GM12878 (cell line): Measurements from ENCODE around the gene CASQ1. TPM values are rescaled to one million over a fixed set of nuclear protein-coding genes. Genes with fewer than 3 reads are reported as not detected.

ENCODE experiments used
- ATAC-seq: fragments of 200-7000 bp; cut with Tn5 transposase; 3 replicates; pipeline ENCODE4 v1.9.1; 2020; ENCODE audit warnings: mild to moderate bottlenecking, moderate library complexity
- BruUV-seq: library from RNA; stranded (reverse); fragments of 400-500 nt; replicated peaks from 2 replicates; lab custom pipeline; 2021; lab: Mats Ljungman, UMichigan
- CTCF ChIA-PET: fragments of 300-600 bp; sonication (Branson Sonifier 250); formaldehyde crosslinking; extraction: SDS; loops from one replicate; lab custom pipeline; 2021; ENCODE audit warnings: inconsistent platforms; lab: Yijun Ruan, JAX
- POLR2A ChIA-PET: fragments of 350-600 bp; formaldehyde crosslinking; extraction: SDS; loops from one replicate; lab custom pipeline; 2021; ENCODE audit warnings: inconsistent platforms; lab: Charles Lee
- RAD21 ChIA-PET: fragments of 300-600 bp; sonication (Branson Sonifier 250); formaldehyde crosslinking; loops from one replicate; lab custom pipeline; 2023; ENCODE audit warnings: antibody characterized with exemption; ENCODE audit not compliant: unreplicated experiment; lab: Charles Lee
- SMC1A ChIA-PET: fragments of 300-600 bp; sonication (Branson Sonifier 250); formaldehyde crosslinking; loops from one replicate; lab custom pipeline; 2023; ENCODE audit not compliant: unreplicated experiment, uncharacterized antibody; lab: Charles Lee
- DNase-seq: peaks from one replicate; pipeline ENCODE4 v3.0.0-alpha.2; 2011; ENCODE audit warnings: low read depth, low spot score
- FAIRE-seq: peaks from 3 replicates; lab custom pipeline; 2011; peaks lifted over from hg19 to GRCh38; lab: Jason Lieb, UNC
- H2AFZ ChIP-seq: 2 replicates; pipeline ENCODE4 v1.6.0; 2011; ENCODE audit warnings: low read depth, low read length, control low read depth; ENCODE audit not compliant: control insufficient read depth
- H3K27ac ChIP-seq: 2 replicates; pipeline ENCODE4 v1.5.1; 2011; ENCODE audit warnings: control low read depth; ENCODE audit not compliant: control insufficient read depth, insufficient read depth
- H3K27me3 ChIP-seq, 2 experiments: replicated peaks in 1 of 2; 2 replicates each; pipeline versions ENCODE4 v1.6.0 to v1.6.1; 2011; ENCODE audit warnings: low read length in 1 of 2; ENCODE audit not compliant: control insufficient read depth in 2 of 2, insufficient read depth in 2 of 2
- H3K36me3 ChIP-seq, 2 experiments: 2 replicates each; pipeline ENCODE4 v1.5.1; 2011; ENCODE audit warnings: low read length in 1 of 2; ENCODE audit not compliant: control insufficient read depth in 2 of 2, insufficient read depth in 2 of 2
- H3K4me1 ChIP-seq: 2 replicates; pipeline ENCODE4 v1.6.1; 2011; ENCODE audit warnings: mild to moderate bottlenecking, low read length, moderate library complexity, mixed read lengths; ENCODE audit not compliant: control insufficient read depth, insufficient read depth
- H3K4me2 ChIP-seq: 2 replicates; pipeline ENCODE4 v1.6.0; 2011; ENCODE audit warnings: control low read depth; ENCODE audit not compliant: control insufficient read depth, insufficient read depth
- H3K4me3 ChIP-seq: fragments of 200-600 bp; sonication (generic); 2 replicates; pipeline ENCODE4 v1.5.1; 2016
- H3K79me2 ChIP-seq: 2 replicates; pipeline ENCODE4 v1.6.0; 2011; ENCODE audit warnings: low read length; ENCODE audit not compliant: control insufficient read depth, insufficient read depth
- H3K9ac ChIP-seq: 2 replicates; pipeline ENCODE4 v1.8.0; 2011; ENCODE audit warnings: low read length, control low read depth, mixed read lengths; ENCODE audit not compliant: control insufficient read depth, insufficient read depth
- H3K9me3 ChIP-seq: replicated peaks from 3 replicates; pipeline ENCODE4 v1.5.1; 2011; ENCODE audit warnings: mild to moderate bottlenecking, low read length; ENCODE audit not compliant: control insufficient read depth, insufficient read depth
- H4K20me1 ChIP-seq: 2 replicates; pipeline ENCODE4 v1.6.0; 2011; ENCODE audit not compliant: control insufficient read depth, insufficient read depth
- BHLHE40 ChIP-seq, 2 experiments: fragments of 450-650 bp in 1 of 2; IDR thresholded peaks; 2 replicates each; pipeline ENCODE4 v1.6.1; 2011 to 2017; ENCODE audit warnings: low read depth in 2 of 2, borderline replicate concordance in 1 of 2, improper control_type of control experiment in 1 of 2, low read length in 1 of 2, mild to moderate bottlenecking in 1 of 2
- CBFB ChIP-seq: IDR thresholded peaks from 2 replicates; pipeline ENCODE4 v1.6.1; 2016; ENCODE audit warnings: antibody characterized with exemption, low read depth
- DPF2 ChIP-seq: fragments of 450-650 bp; IDR thresholded peaks from 2 replicates; pipeline ENCODE4 v1.6.1; 2017; ENCODE audit warnings: mild to moderate bottlenecking
- FOXM1 ChIP-seq: IDR thresholded peaks from 2 replicates; pipeline ENCODE4 v1.6.1; 2012; ENCODE audit warnings: low read depth, mild to moderate bottlenecking, inconsistent platforms, low read length, moderate library complexity
- IKZF2 ChIP-seq, 2 experiments: fragments of 450-650 bp; IDR thresholded peaks; 2 replicates each; pipeline ENCODE4 v1.6.1; 2017; ENCODE audit warnings: mild to moderate bottlenecking in 2 of 2, moderate library complexity in 2 of 2
- IRF4 ChIP-seq: IDR thresholded peaks from 2 replicates; pipeline ENCODE4 v1.6.1; 2011; ENCODE audit warnings: low read depth, low read length
- LARP7 ChIP-seq: fragments of 450-650 bp; IDR thresholded peaks from 2 replicates; pipeline ENCODE4 v1.6.1; 2017; ENCODE audit warnings: mild to moderate bottlenecking
- NR2F1 ChIP-seq: fragments of 450-650 bp; conservative IDR thresholded peaks from 2 replicates; pipeline ENCODE4 v1.6.1; 2017; ENCODE audit warnings: mild to moderate bottlenecking
- PML ChIP-seq: IDR thresholded peaks from 2 replicates; pipeline ENCODE4 v1.6.1; 2012; ENCODE audit warnings: low read length, inconsistent platforms
- SMARCA5 ChIP-seq: fragments of 450-650 bp; IDR thresholded peaks from 2 replicates; pipeline ENCODE4 v1.6.1; 2017; ENCODE audit warnings: mild to moderate bottlenecking
- SP1 ChIP-seq: IDR thresholded peaks from one replicate; pipeline ENCODE4 v1.6.1; 2011; ENCODE audit warnings: low read depth, low read length
- TARDBP ChIP-seq: IDR thresholded peaks from 2 replicates; pipeline ENCODE4 v1.6.1; 2016; ENCODE audit warnings: borderline replicate concordance
- TBL1XR1 ChIP-seq: IDR thresholded peaks from 2 replicates; pipeline ENCODE4 v1.6.1; 2012; ENCODE audit warnings: low read depth, low read length, improper control_type of control experiment
- TCF12 ChIP-seq: IDR thresholded peaks from 2 replicates; pipeline ENCODE4 v1.6.1; 2011; ENCODE audit warnings: low read depth, mild to moderate bottlenecking, low read length
- WRNIP1 ChIP-seq: IDR thresholded peaks from 2 replicates; pipeline ENCODE4 v1.6.1; 2011; ENCODE audit warnings: low read depth, low read length, improper control_type of control experiment, borderline replicate concordance
- ZNF24 ChIP-seq: fragments of 450-650 bp; IDR thresholded peaks from 2 replicates; pipeline ENCODE4 v1.6.1; 2017; ENCODE audit warnings: antibody characterized with exemption, mild to moderate bottlenecking
- ZZZ3 ChIP-seq: IDR thresholded peaks from 2 replicates; pipeline ENCODE4 v1.6.1; 2011; ENCODE audit warnings: low read depth; ENCODE audit not compliant: control insufficient read depth, insufficient read length
- WGBS: methylation state at CpG from one replicate; pipeline ENCODE4 v1.1.6; 2016; ENCODE audit warnings: low lambda C conversion rate; ENCODE audit not compliant: insufficient replicate concordance, insufficient coverage; ENCODE audit errors: missing lambda C conversion rate; 5-methylcytosine and 5-hydroxymethylcytosine counted together
- in situ Hi-C: fragments of 300-500 bp; cut with MboI; formaldehyde crosslinking; loops from 9 replicates; pipeline ENCODE4 v1.14.3; 2018; ENCODE audit warnings: mixed read lengths
- intact Hi-C: fragments of 100-400 bp; cut with micrococcal nuclease; formaldehyde crosslinking; loops from one replicate; pipeline ENCODE4 v1.14.2; 2022; ENCODE audit not compliant: unreplicated experiment
- polyA plus RNA-seq, 11 experiments: library from polyadenylated mRNA; depleted of rRNA in 4 of 11; unstranded in 6 of 11; stranded (reverse) in 5 of 11; fragments of >200 nt; fragmentation: Nextera tagmentation in 4 of 11; fragmentation: Illumina TruSeq in 1 of 11; extraction: Ambion mirVana in 4 of 11; extraction: Trizol in 1 of 11; gene quantifications; 1 replicate in 1 of 11; 2 replicates in 10 of 11; pipeline versions ENCODE4 v1.2.1 to v1.2.3, GENCODE V29; 2011 to 2016; ENCODE audit warnings: inconsistent platforms in 2 of 11, missing spikeins in 2 of 11, low read depth in 1 of 11
- total RNA-seq, 4 experiments: library from RNA; depleted of rRNA in 3 of 4; stranded (reverse); fragments of >200 nt in 3 of 4; fragmentation: Illumina TruSeq in 1 of 4; extraction: Trizol in 1 of 4; gene quantifications; 2 replicates each; pipeline versions ENCODE4 v1.2.1 to v1.2.3, GENCODE V29; 2013 to 2021
- TF ChIP-seq, protein P1 (sequence below), 3 experiments: IDR thresholded peaks in 2 of 3; conservative IDR thresholded peaks in 1 of 3; 2 replicates each; pipeline ENCODE4 v1.5.1; 2011; ENCODE audit warnings: low read depth in 3 of 3, low read length in 3 of 3, mild to moderate bottlenecking in 3 of 3, control low read depth in 2 of 3, moderate library complexity in 2 of 3, inconsistent platforms in 1 of 3, mixed read lengths in 1 of 3; ENCODE audit not compliant: control insufficient read depth in 2 of 3, insufficient read depth in 1 of 3; ENCODE audit errors: extremely low read depth in 1 of 3
- TF ChIP-seq, protein P2 (sequence below): fragments of 450-650 bp; IDR thresholded peaks from 2 replicates; pipeline ENCODE4 v1.6.1; 2017; ENCODE audit warnings: antibody characterized with exemption, mild to moderate bottlenecking, moderate library complexity

The CASQ1 gene
- total and polyA plus RNA-seq, 10 of the 15 experiments (the other 5 are each of a cell fraction or from before 2014, with no cell fraction given) = 0.10 to 0.77 (median 0.34) TPM

DNA sequence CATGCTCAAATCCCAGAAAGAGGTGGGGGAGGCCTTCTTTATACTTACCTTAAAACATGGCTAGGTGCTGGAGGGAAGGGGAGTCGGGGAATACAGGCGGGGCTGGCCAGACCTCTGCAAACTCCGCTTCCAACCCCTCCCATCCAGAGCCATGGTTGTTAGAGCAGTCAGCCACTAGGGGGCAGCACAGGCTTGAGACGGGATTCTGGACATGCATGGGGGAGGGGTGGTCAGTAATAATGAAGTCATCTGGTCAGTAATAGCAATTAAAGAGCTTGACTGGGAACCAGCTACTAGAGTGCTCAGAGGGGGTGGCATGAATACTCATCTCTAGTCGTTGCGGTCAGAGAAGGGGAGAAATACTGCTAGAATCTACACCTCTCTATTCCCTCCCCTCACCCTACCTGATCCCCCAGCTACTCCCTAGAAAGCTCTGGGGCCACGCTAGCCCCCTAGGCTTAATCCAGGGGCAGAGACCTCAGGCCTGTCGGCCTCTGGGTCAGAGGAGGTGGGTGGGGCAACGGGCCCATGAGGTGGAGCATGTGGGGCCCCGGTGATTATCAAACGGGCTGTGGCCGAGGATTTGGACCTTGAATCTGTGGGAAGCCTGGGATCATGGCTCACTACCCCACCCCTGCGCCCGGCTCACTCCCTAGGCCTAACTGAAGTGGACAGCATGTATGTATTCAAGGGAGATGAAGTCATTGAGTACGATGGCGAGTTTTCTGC, 2.9 kb downstream of the CASQ1 start:
- FAIRE-seq (peak; percentile 94), ATAC-seq (peak; percentile 86), DNase-seq (peak; percentile 48)
- Histone ChIP-seq H4K20me1 (no peaks in the 10 kb centered on the region), H3K4me1 (peaks cover 21% of the 10 kb centered on the region), H2AFZ (no peak overlapping the region), H3K4me3 (no peak overlapping the region), H3K79me2 (no peaks in the 10 kb centered on the region), H3K9ac (no peak overlapping the region), H3K9me3 (no peaks in the 10 kb centered on the region), H3K27ac (no peak overlapping the region), H3K36me3 (no peaks in the 10 kb centered on the region), H3K27me3 (peaks cover 0 to 3% of the 10 kb centered on the region in 2 experiments; a peak in 1 of 4 replicates), H3K4me2 (0 out of 2 replicates have a peak overlapping the region, but pooled peaks have one; percentile 17)
- ChIA-PET RAD21 (interaction anchor here (0.6 to 5.4 kb wide), 48 partner anchors 10 to 385 kb away, joined by 3 to 128 read pairs (median 4); partner anchors contain the start of genes DCAF8 and PEX19), POLR2A (interaction anchor here (1.0 to 2.1 kb wide), 4 partner anchors 11 to 98 kb away, joined by 4 to 10 read pairs (median 6); no protein-coding TSS in a partner anchor), SMC1A (interaction anchor here (0.6 to 5.6 kb wide), 42 partner anchors 8 to 416 kb away, joined by 3 to 123 read pairs (median 5); partner anchors contain the start of genes ATP1A4, DCAF8, IGSF8 and PEX19), CTCF (interaction anchor here (0.5 to 8.7 kb wide), 54 partner anchors 10 to 416 kb away, joined by 3 to 273 read pairs (median 4); partner anchors contain the start of genes DCAF8 and PEX19)
- WGBS = 37% methylated on average over 16 of the region's 16 CpGs
- intact Hi-C loops (loop anchor here (1.0 to 5.0 kb wide), 6 partner anchors 26 to 414 kb away; no protein-coding TSS in a partner anchor), in situ Hi-C loops (loop anchor here (5.0 kb wide), 1 partner anchor 99 kb away; no protein-coding TSS in a partner anchor)
- no TSS peak for BruUV-seq
- TF ChIP-seq TCF12 (0 out of 2 replicates have a peak, but pooled peaks have one; percentile 28), IKZF2 (IDR thresholded peaks at IDR 0.05) (peak in 1 of 2 experiments; percentile 30; a peak in 1 of 4 replicates), CBFB (0 out of 2 replicates have a peak, but pooled peaks have one; percentile 32), ZZZ3 (no peak), NR2F1 (peak; percentile 51; the same call in 1 of the 2 replicates), PML (no peak), IRF4 (peak; percentile 78), WRNIP1 (peak; percentile 54; the same call in 1 of the 2 replicates), BHLHE40 (IDR thresholded peaks at IDR 0.05; ENCODE audit: borderline replicate concordance in 1 of 2, low read depth in 2 of 2, low read length in 1 of 2) (peak in 1 of 2 experiments; percentile 65; a peak in 1 of 4 replicates), LARP7 (0 out of 2 replicates have a peak, but pooled peaks have one; percentile 30), FOXM1 (peak; percentile 66; the same call in 1 of the 2 replicates), SP1 (peak; percentile 25), ZNF24 (peak; percentile 77; the same call in 1 of the 2 replicates), TBL1XR1 (peak; percentile 81), SMARCA5 (peak; percentile 57; the same call in 1 of the 2 replicates), TARDBP (peak; percentile 76; the same call in 1 of the 2 replicates), DPF2 (peak; percentile 31; the same call in 1 of the 2 replicates)
- TF ChIP-seq, protein P1, sequence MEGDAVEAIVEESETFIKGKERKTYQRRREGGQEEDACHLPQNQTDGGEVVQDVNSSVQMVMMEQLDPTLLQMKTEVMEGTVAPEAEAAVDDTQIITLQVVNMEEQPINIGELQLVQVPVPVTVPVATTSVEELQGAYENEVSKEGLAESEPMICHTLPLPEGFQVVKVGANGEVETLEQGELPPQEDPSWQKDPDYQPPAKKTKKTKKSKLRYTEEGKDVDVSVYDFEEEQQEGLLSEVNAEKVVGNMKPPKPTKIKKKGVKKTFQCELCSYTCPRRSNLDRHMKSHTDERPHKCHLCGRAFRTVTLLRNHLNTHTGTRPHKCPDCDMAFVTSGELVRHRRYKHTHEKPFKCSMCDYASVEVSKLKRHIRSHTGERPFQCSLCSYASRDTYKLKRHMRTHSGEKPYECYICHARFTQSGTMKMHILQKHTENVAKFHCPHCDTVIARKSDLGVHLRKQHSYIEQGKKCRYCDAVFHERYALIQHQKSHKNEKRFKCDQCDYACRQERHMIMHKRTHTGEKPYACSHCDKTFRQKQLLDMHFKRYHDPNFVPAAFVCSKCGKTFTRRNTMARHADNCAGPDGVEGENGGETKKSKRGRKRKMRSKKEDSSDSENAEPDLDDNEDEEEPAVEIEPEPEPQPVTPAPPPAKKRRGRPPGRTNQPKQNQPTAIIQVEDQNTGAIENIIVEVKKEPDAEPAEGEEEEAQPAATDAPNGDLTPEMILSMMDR (IDR thresholded peaks at IDR 0.05 in 2 of 3, conservative IDR thresholded peaks at IDR 0.05 in 1 of 3; ENCODE audit: control insufficient read depth in 2 of 3, extremely low read depth in 1 of 3, insufficient read depth in 1 of 3, low read depth in 3 of 3, low read length in 3 of 3) = peak; percentile 95 to 99 (median 97); a peak in 5 of 6 replicates
- TF ChIP-seq, protein P2, sequence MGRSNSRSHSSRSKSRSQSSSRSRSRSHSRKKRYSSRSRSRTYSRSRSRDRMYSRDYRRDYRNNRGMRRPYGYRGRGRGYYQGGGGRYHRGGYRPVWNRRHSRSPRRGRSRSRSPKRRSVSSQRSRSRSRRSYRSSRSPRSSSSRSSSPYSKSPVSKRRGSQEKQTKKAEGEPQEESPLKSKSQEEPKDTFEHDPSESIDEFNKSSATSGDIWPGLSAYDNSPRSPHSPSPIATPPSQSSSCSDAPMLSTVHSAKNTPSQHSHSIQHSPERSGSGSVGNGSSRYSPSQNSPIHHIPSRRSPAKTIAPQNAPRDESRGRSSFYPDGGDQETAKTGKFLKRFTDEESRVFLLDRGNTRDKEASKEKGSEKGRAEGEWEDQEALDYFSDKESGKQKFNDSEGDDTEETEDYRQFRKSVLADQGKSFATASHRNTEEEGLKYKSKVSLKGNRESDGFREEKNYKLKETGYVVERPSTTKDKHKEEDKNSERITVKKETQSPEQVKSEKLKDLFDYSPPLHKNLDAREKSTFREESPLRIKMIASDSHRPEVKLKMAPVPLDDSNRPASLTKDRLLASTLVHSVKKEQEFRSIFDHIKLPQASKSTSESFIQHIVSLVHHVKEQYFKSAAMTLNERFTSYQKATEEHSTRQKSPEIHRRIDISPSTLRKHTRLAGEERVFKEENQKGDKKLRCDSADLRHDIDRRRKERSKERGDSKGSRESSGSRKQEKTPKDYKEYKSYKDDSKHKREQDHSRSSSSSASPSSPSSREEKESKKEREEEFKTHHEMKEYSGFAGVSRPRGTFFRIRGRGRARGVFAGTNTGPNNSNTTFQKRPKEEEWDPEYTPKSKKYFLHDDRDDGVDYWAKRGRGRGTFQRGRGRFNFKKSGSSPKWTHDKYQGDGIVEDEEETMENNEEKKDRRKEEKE = no peak
